Caco-2 (cell line): Measurements from ENCODE around the gene SALL3. TPM values are rescaled to one million over a fixed set of nuclear protein-coding genes. Genes with fewer than 3 reads are reported as not detected.
"Not testable (repeated sequence)": the region's sequence is repeated elsewhere in the genome, so short reads cannot be mapped to it uniquely, and the experiment has no call there.

Source experiments
- BruUV-seq: library from RNA; stranded (reverse); fragments of 400-500 nt; replicated peaks from 2 replicates; lab custom pipeline; 2021; lab: Mats Ljungman, UMichigan
- CTCF ChIA-PET: fragments of 300-600 bp; sonication (Branson Sonifier 250); formaldehyde crosslinking; loops from one replicate; lab custom pipeline; 2022; ENCODE audit warnings: antibody characterized with exemption; lab: Charles Lee
- POLR2A ChIA-PET: fragments of 300-600 bp; sonication (Branson Sonifier 250); formaldehyde crosslinking; loops from one replicate; lab custom pipeline; 2022; ENCODE audit warnings: antibody characterized with exemption; lab: Charles Lee
- DNase-seq, 2 experiments: peaks; one replicate each; pipeline versions ENCODE4 v3.0.0 to v3.0.0-alpha.2; 2020 to 2022
- H3K27me3 ChIP-seq: replicated peaks from 2 replicates; pipeline ENCODE4 v1.6.0; 2011; ENCODE audit warnings: low read length; ENCODE audit not compliant: control insufficient read depth, insufficient read depth
- H3K36me3 ChIP-seq: 2 replicates; pipeline ENCODE4 v1.5.1; 2011; ENCODE audit warnings: low read length; ENCODE audit not compliant: control insufficient read depth, insufficient read depth
- H3K4me1 ChIP-seq: fragments of 250-450 bp; sonication (Bioruptor Pico); 2 replicates; pipeline ENCODE4 v1.5.1; 2020; ENCODE audit warnings: mild to moderate bottlenecking
- H3K4me3 ChIP-seq: 2 replicates; pipeline ENCODE4 v1.5.1; 2011; ENCODE audit warnings: low read depth, mild to moderate bottlenecking, control low read depth, low read length
- H3K9me3 ChIP-seq: fragments of 250-450 bp; sonication (Bioruptor Pico); 2 replicates; pipeline ENCODE4 v1.5.1; 2020; ENCODE audit warnings: mild to moderate bottlenecking, moderate library complexity
- H3K27ac Mint-ChIP-seq: one replicate; pipeline ENCODE4 v1.8.0; 2022; ENCODE audit warnings: mixed read lengths; ENCODE audit not compliant: unreplicated experiment
- H3K27me3 Mint-ChIP-seq: one replicate; pipeline ENCODE4 v1.8.0; 2022; ENCODE audit warnings: mixed read lengths; ENCODE audit not compliant: insufficient read depth, unreplicated experiment
- H3K36me3 Mint-ChIP-seq: one replicate; pipeline ENCODE4 v1.8.0; 2022; ENCODE audit warnings: mild to moderate bottlenecking, mixed read lengths; ENCODE audit not compliant: insufficient read depth, unreplicated experiment
- H3K4me1 Mint-ChIP-seq: one replicate; pipeline ENCODE4 v1.8.0; 2022; ENCODE audit warnings: low read depth, mixed read lengths; ENCODE audit not compliant: unreplicated experiment
- H3K4me3 Mint-ChIP-seq: one replicate; pipeline ENCODE4 v1.8.0; 2022; ENCODE audit warnings: mild to moderate bottlenecking, moderate library complexity, mixed read lengths; ENCODE audit not compliant: unreplicated experiment
- H3K9me3 Mint-ChIP-seq: one replicate; pipeline ENCODE4 v1.8.0; 2022; ENCODE audit warnings: mixed read lengths; ENCODE audit not compliant: unreplicated experiment
- CTCF ChIP-seq, 2 experiments: fragments of 200-600 bp in 1 of 2; IDR thresholded peaks; 1 replicate in 1 of 2; 2 replicates in 1 of 2; pipeline versions ENCODE4 v1.5.1 to v1.8.0; 2011 to 2022; ENCODE audit warnings: antibody characterized with exemption in 1 of 2, control low read depth in 1 of 2, inconsistent platforms in 1 of 2, low read depth in 1 of 2, low read length in 1 of 2, mild to moderate bottlenecking in 1 of 2, moderate library complexity in 1 of 2; ENCODE audit not compliant: insufficient read depth in 1 of 2, severe bottlenecking in 1 of 2, unreplicated experiment in 1 of 2
- intact Hi-C: fragments of 100-400 bp; cut with micrococcal nuclease; formaldehyde crosslinking; loops from one replicate; pipeline ENCODE4 v1.10.0; 2022; ENCODE audit not compliant: unreplicated experiment
- total RNA-seq: library from RNA; stranded (reverse); gene quantifications from 2 replicates; pipeline ENCODE4 v1.2.3, GENCODE V29; 2022

Gene SALL3
- total RNA-seq, 1 experiment from 2014 or later = not detected

- H3K27me3 Mint-ChIP-seq = no peaks in the 10 kb centered on the region
- H3K27ac Mint-ChIP-seq = no peak overlapping the region
- peaks cover 24% of the 10 kb centered on the region for H3K9me3 Mint-ChIP-seq
- no peak for TF ChIP-seq CTCF (IDR thresholded peaks at IDR 0.05; ENCODE audit: insufficient read depth in 1 of 2, low read depth in 1 of 2, low read length in 1 of 2, severe bottlenecking in 1 of 2, unreplicated experiment in 1 of 2)
- no peak for DNase-seq
- no peaks in the 10 kb centered on the region for H3K36me3 ChIP-seq
- H3K4me3 Mint-ChIP-seq = no peak overlapping the region
- no peaks in the 10 kb centered on the region for H3K27me3 ChIP-seq
- H3K4me1 ChIP-seq = no peaks in the 10 kb centered on the region
- BruUV-seq = no TSS peak
- no peaks in the 10 kb centered on the region for H3K36me3 Mint-ChIP-seq
- ChIA-PET CTCF (no interaction called here), POLR2A (no interaction called here)
- H3K4me1 Mint-ChIP-seq = no peaks in the 10 kb centered on the region
- no peaks in the 10 kb centered on the region for H3K9me3 ChIP-seq
- H3K4me3 ChIP-seq = no peak overlapping the region
- intact Hi-C loops = no loop called here
Measured at GRCh38 chr18:78960709-78961108, 18.9 kb upstream of the SALL3 start.

- Histone ChIP-seq H3K4me3 (no peak overlapping the region), H3K9me3 (no peaks in the 10 kb centered on the region), H3K27me3 (no peaks in the 10 kb centered on the region), H3K4me1 (no peaks in the 10 kb centered on the region), H3K36me3 (no peaks in the 10 kb centered on the region)
- no peak overlapping the region for H3K27ac Mint-ChIP-seq
- intact Hi-C loops = no loop called here
- no peaks in the 10 kb centered on the region for H3K4me1 Mint-ChIP-seq
- BruUV-seq = no TSS peak
- CTCF ChIA-PET = no interaction called here
- no peak for DNase-seq
- no peak overlapping the region for H3K4me3 Mint-ChIP-seq
- POLR2A ChIA-PET = no interaction called here
- H3K9me3 Mint-ChIP-seq = peaks cover 24% of the 10 kb centered on the region
- H3K36me3 Mint-ChIP-seq = no peaks in the 10 kb centered on the region
- TF ChIP-seq CTCF (IDR thresholded peaks at IDR 0.05; ENCODE audit: insufficient read depth in 1 of 2, low read depth in 1 of 2, low read length in 1 of 2, severe bottlenecking in 1 of 2, unreplicated experiment in 1 of 2) = no peak
- no peaks in the 10 kb centered on the region for H3K27me3 Mint-ChIP-seq
Measured at GRCh38 chr18:78962098-78962497, 17.5 kb upstream of the SALL3 start.

GRCh38 chr18:78964727-78965126 lies 14.9 kb upstream of the SALL3 start:
- H3K27ac Mint-ChIP-seq, H3K36me3 Mint-ChIP-seq, BruUV-seq, H3K36me3 ChIP-seq, H3K4me3 ChIP-seq, H3K4me1 Mint-ChIP-seq, H3K27me3 Mint-ChIP-seq, H3K4me1 ChIP-seq, DNase-seq, H3K4me3 Mint-ChIP-seq, H3K27me3 ChIP-seq, POLR2A ChIA-PET, H3K9me3 ChIP-seq, CTCF ChIA-PET, intact Hi-C loops: not testable (repeated sequence)
- peaks cover 24% of the 10 kb centered on the region for H3K9me3 Mint-ChIP-seq

GRCh38 chr18:78965260-78965659 lies 14.4 kb upstream of the SALL3 start:
- Histone ChIP-seq H3K36me3 (no peaks in the 10 kb centered on the region), H3K9me3 (no peaks in the 10 kb centered on the region), H3K4me1 (no peaks in the 10 kb centered on the region), H3K4me3 (no peak overlapping the region), H3K27me3 (no peaks in the 10 kb centered on the region)
- Mint-ChIP-seq H3K4me1 (no peaks in the 10 kb centered on the region), H3K27ac (no peak overlapping the region), H3K27me3 (no peaks in the 10 kb centered on the region), H3K36me3 (no peaks in the 10 kb centered on the region), H3K9me3 (peaks cover 24% of the 10 kb centered on the region), H3K4me3 (no peak overlapping the region)
- no peak for TF ChIP-seq CTCF (IDR thresholded peaks at IDR 0.05; ENCODE audit: insufficient read depth in 1 of 2, low read depth in 1 of 2, low read length in 1 of 2, severe bottlenecking in 1 of 2, unreplicated experiment in 1 of 2)
- no peak for DNase-seq
- no TSS peak for BruUV-seq
- intact Hi-C loops = no loop called here
- ChIA-PET CTCF (no interaction called here), POLR2A (no interaction called here)
